Natural killer cell treated with Interleukin-12 subunit alpha and Interleukin-12 subunit beta and Interleukin-15 and Interleukin-18, amount 100 ng/mL, for 72 hours (primary cell): ENCODE results near the gene GAR1. TPM values are rescaled to one million over a fixed set of nuclear protein-coding genes. Genes with fewer than 3 reads are reported as not detected.
A peak's percentile ranks its signal among the peaks of the same experiment; 100 is the strongest.
"Not testable (repeated sequence)": the region's sequence is repeated elsewhere in the genome, so short reads cannot be mapped to it uniquely, and the experiment has no call there.

Source experiments
- ATAC-seq, 2 donors: fragments of 150-1000 bp; cut with Tn5 transposase in 1 of 2; sonication (Bioruptor Pico), chemical (Tn5 transposase) in 1 of 2; 2 replicates each; pipeline ENCODE4 v1.10.0; 2021
- DNase-seq: peaks from one replicate; pipeline ENCODE4 v3.0.0; 2022; ENCODE audit warnings: low spot score
- H3K27ac Mint-ChIP-seq, 2 donors: 1 replicate in 1 of 2; 2 replicates in 1 of 2; pipeline ENCODE4 v1.8.0; 2022; ENCODE audit warnings: mixed read lengths in 2 of 2, mild to moderate bottlenecking in 1 of 2, moderate library complexity in 1 of 2
- H3K27me3 Mint-ChIP-seq, 2 donors: 1 replicate in 1 of 2; 2 replicates in 1 of 2; pipeline ENCODE4 v1.8.0; 2022; ENCODE audit warnings: mixed read lengths in 2 of 2
- H3K36me3 Mint-ChIP-seq: one replicate; pipeline ENCODE4 v1.8.0; 2022; ENCODE audit warnings: mixed read lengths
- H3K4me1 Mint-ChIP-seq, 2 donors: 1 replicate in 1 of 2; 2 replicates in 1 of 2; pipeline ENCODE4 v1.8.0; 2022; ENCODE audit warnings: low read depth in 2 of 2, mixed read lengths in 2 of 2, mild to moderate bottlenecking in 1 of 2
- H3K4me3 Mint-ChIP-seq: one replicate; pipeline ENCODE4 v1.8.0; 2022; ENCODE audit warnings: mixed read lengths
- H3K9me3 Mint-ChIP-seq: 2 replicates; pipeline ENCODE4 v1.8.0; 2022; ENCODE audit warnings: mixed read lengths
- total RNA-seq, 2 donors: library from RNA; stranded (reverse); gene quantifications; one replicate each; pipeline ENCODE4 v1.2.3, GENCODE V29; 2022

The GAR1 gene
- total RNA-seq, 2 donors from 2014 or later, result 22.1 to 35.2 TPM

DNA sequence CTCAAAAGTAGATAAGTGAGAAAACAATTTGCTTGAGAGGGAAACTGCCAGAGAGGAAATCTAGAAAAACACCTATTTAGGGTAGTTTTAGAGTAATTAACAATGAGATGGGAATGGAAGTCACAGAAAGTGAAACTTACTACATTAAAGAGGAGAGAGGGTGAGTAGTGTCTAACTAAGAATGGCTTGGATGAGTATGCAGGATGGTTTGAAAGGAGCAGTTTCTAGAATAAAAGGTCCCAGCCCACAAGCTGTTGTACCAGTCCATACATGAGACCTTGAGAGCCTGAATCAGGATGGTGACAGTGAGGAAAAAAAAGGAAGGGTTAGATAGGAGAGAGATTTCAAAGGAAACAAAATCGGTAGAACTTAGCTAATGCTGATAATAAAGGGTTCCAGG lies 1.3 kb downstream of the GAR1 start:
- H3K27me3 Mint-ChIP-seq, result no peaks in the 10 kb centered on the region
- H3K27ac Mint-ChIP-seq, result peak overlapping the region; percentile 98 to 99
- DNase-seq (no peak), ATAC-seq (peak in 1 of 2 donors; percentile 46)
- H3K36me3 Mint-ChIP-seq, result peaks cover 51% of the 10 kb centered on the region
- no peaks in the 10 kb centered on the region for H3K9me3 Mint-ChIP-seq
- H3K4me3 Mint-ChIP-seq, result peak overlapping the region; percentile 99
- peaks cover 39 to 51% of the 10 kb centered on the region in 2 donors for H3K4me1 Mint-ChIP-seq

DNA sequence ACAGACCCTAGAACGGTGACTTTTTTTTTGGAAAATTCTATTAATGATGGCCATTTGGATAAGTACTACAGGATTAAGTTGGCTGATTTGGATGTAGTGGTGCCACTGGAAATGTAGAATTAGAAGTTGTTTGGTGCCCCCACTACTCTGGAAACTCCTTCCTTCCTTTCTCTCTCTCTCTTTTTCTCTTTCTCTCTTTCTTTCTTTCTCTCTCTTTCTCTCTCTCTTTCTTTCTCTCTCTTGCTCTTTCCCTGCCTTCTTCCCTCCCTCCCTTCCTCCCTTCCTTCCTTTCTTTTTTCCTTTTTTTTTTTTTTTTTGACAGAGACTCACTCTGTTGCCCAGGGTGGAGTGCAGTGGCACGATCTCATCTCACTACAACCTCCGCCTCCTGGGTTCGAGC lies 2.7 kb downstream of the GAR1 start:
- H3K36me3 Mint-ChIP-seq, result peaks cover 51% of the 10 kb centered on the region
- H3K4me3 Mint-ChIP-seq, result no peak overlapping the region
- H3K9me3 Mint-ChIP-seq, result no peaks in the 10 kb centered on the region
- H3K27me3 Mint-ChIP-seq, result no peaks in the 10 kb centered on the region
- ATAC-seq (no peak), DNase-seq (no peak)
- peaks cover 39 to 51% of the 10 kb centered on the region in 2 donors for H3K4me1 Mint-ChIP-seq
- H3K27ac Mint-ChIP-seq, result no peak overlapping the region

DNA sequence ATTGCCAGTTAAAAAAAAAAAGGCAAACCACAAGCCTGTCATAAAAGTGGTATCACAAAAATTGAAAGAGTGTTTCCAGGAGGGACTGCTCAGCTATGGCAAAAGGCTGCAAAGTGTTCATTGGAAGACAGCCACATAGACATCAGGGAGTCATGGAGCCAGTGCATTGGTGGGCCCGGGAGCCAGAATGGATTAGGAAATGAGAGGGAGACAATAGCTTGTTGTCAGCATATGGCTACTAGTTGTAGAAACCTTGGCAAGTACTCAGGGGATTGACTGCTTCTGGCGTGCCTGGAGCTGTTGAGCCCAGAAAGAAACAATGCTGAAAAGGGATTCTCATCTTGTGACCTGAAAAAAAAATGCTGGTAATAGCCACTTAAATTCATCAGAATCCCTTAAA lies 5.0 kb downstream of the GAR1 start:
- DNase-seq (no peak), ATAC-seq (no peak)
- Mint-ChIP-seq H3K36me3 (peaks cover 54% of the 10 kb centered on the region), H3K9me3 (no peaks in the 10 kb centered on the region), H3K27ac (peak overlapping the region in 1 of 2 donors; percentile 13), H3K4me1 (peaks cover 32 to 42% of the 10 kb centered on the region in 2 donors), H3K4me3 (peak overlapping the region; percentile 58), H3K27me3 (no peaks in the 10 kb centered on the region)

DNA sequence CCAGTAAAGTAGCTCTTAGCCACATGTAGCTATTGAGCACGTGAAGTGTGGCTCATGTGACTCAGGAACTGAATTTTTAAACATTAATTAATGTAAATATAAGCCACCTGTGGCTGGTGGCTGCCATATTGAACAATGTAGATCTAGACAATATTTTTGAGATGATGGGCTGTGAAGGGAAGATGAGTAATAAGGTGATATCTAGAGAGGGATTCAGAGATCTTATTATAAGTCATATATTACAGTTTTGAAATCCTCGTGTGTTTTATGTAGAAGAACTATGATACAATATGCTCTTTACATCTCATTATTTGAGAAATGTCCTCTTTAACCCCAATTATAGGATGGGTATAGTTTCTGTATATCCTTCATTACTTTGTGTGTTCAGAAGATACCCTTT lies 5.6 kb downstream of the GAR1 start:
- Mint-ChIP-seq H3K9me3 (no peaks in the 10 kb centered on the region), H3K4me3 (peak overlapping the region; percentile 58), H3K36me3 (peaks cover 48% of the 10 kb centered on the region), H3K4me1 (peaks cover 26 to 36% of the 10 kb centered on the region in 2 donors), H3K27ac (peak overlapping the region in 1 of 2 donors; percentile 13), H3K27me3 (no peaks in the 10 kb centered on the region)
- DNase-seq (no peak), ATAC-seq (peak in 1 of 2 donors; percentile 65)

DNA sequence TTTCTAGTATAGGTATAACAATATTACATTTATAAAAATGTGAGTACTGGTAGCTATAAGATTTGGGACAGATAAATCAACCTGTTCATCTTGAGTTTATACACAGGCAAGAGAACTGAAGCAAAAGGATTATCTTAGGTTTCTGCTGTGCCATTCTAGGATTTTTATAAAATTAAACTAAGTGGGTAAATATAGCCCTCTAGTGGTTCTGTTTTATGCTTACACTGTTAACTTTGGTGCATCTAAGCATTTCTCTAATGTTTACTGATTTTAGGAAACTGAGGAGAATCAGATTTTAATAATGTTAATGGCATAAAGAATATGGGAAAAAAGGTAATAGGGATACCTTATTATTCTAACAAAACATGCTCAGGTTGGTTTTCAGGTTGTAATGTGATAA lies 11.2 kb downstream of the GAR1 start:
- H3K4me1 Mint-ChIP-seq, result no peaks in the 10 kb centered on the region
- no peaks in the 10 kb centered on the region for H3K9me3 Mint-ChIP-seq
- H3K36me3 Mint-ChIP-seq, result peaks cover 7% of the 10 kb centered on the region
- H3K27me3 Mint-ChIP-seq, result no peaks in the 10 kb centered on the region
- no peak overlapping the region for H3K27ac Mint-ChIP-seq
- H3K4me3 Mint-ChIP-seq, result no peak overlapping the region
- ATAC-seq (no peak), DNase-seq (no peak)

DNA sequence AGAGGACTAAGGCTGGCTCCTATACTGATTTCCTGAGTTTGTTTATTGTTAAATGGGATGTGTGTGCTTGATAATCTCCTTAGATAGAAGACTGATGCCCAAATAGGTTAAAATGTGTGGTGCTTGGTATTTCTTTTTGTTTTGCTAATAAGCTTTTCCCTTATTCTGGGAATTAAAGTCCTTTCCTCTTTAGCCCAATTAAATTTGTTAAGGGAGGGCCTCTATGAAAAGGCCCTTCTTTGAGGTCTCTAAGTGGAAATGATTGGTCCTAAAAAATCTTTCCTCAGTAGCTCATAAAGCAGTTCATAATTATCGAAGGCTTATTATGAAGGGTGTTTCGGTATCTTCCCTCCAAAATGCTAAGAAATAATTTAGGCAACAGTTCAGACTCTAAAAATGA lies 12.1 kb downstream of the GAR1 start, which contains the start of gene RRH:
RRH (plus strand) TSS at position 301 of the 400 bp plus-strand sequence; CDS start at position 357, 56 bp downstream.
- Mint-ChIP-seq H3K9me3 (no peaks in the 10 kb centered on the region), H3K27ac (no peak within 1 kb of the TSS), H3K36me3 (peaks cover 7% of the 10 kb centered on the region), H3K4me1 (no peaks in the 10 kb centered on the region), H3K27me3 (no peaks in the 10 kb centered on the region), H3K4me3 (no peak within 1 kb of the TSS)
- no peak for ATAC-seq
- DNase-seq, result no peak

DNA sequence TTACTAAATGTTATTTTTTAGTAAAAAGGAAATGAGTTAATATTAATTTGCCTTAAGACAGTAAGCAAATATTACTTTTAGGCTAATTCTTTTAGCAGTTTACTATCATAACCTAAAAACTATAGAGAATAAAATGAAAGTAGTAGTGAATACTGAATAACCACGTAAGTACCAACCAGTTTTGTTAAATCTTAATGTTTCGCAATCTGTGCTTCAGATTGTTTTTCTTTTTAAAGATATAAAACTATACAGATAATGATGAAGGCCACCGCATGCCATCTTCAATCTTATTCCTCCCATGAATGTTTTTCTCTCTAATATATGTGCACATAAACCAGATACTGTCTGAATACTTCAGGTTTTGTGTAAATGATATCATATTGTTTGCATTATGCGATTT lies 18.2 kb downstream of the GAR1 start:
- Mint-ChIP-seq H3K27ac (no peak overlapping the region), H3K9me3 (no peaks in the 10 kb centered on the region), H3K27me3 (no peaks in the 10 kb centered on the region), H3K4me3 (no peak overlapping the region), H3K36me3 (no peaks in the 10 kb centered on the region), H3K4me1 (no peaks in the 10 kb centered on the region)
- ATAC-seq (no peak), DNase-seq (no peak)

DNA sequence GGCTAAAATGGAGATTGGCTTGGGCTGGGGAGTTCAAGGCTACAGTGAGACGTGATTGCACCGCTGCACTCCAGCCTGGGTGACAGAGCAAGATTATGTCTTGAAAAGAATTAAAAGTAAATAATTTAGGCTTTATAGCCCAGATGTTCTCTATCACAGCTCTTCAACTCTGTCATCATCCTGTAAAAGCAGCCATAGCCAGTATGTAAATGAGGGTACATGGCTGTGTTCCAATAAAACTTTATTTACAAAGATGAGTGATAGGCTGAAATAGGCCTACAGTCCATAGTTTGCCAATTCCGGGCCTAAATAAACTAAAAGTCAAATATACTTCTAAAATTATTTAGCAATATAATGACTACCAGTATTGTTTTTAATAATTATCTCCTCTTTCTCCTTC lies 21.4 kb downstream of the GAR1 start:
- H3K27me3 Mint-ChIP-seq, result no peaks in the 10 kb centered on the region
- H3K36me3 Mint-ChIP-seq, result no peaks in the 10 kb centered on the region
- no peaks in the 10 kb centered on the region for H3K4me1 Mint-ChIP-seq
- H3K27ac Mint-ChIP-seq, result no peak overlapping the region
- H3K9me3 Mint-ChIP-seq, result no peaks in the 10 kb centered on the region
- ATAC-seq (no peak), DNase-seq (no peak)
- no peak overlapping the region for H3K4me3 Mint-ChIP-seq

DNA sequence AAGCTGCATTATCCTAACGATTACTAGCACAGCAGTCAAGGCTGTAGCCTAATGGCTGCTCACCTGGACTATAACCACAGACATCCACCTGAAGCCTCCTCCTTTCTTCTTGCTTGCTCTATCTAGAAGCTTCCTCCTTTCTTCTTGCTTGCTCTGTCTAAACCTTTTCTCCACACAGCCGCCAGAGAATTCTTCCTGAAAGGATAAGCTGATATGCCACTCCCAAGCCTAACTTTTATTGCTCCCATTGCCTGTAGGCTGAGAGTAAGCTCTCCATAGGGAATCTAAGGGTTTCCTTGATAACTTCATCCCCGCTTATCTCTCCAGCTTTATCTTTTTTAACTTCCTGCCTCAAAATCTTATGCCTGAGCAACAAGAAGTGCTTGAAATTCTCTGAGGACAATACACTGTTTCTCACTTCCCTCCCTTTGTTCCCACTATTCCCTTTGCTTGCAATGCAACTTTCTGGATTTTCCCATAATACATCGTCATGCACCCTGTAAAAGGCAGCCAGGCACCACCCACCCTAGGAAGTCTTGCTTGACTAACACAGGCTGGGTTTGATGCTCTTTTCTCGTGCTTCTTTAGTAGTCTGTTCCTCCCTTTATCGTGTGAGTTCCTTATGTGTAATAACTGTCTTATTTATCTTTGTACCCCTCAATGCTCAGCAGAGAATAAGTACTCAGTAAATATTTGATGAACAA lies 31.0 kb downstream of the GAR1 start:
- Mint-ChIP-seq H3K27ac (no peak overlapping the region), H3K27me3 (peaks cover 0 to 7% of the 10 kb centered on the region in 2 donors), H3K4me1 (no peaks in the 10 kb centered on the region), H3K9me3 (no peaks in the 10 kb centered on the region), H3K36me3 (no peaks in the 10 kb centered on the region), H3K4me3 (no peak overlapping the region)
- DNase-seq (no peak), ATAC-seq (no peak)

DNA sequence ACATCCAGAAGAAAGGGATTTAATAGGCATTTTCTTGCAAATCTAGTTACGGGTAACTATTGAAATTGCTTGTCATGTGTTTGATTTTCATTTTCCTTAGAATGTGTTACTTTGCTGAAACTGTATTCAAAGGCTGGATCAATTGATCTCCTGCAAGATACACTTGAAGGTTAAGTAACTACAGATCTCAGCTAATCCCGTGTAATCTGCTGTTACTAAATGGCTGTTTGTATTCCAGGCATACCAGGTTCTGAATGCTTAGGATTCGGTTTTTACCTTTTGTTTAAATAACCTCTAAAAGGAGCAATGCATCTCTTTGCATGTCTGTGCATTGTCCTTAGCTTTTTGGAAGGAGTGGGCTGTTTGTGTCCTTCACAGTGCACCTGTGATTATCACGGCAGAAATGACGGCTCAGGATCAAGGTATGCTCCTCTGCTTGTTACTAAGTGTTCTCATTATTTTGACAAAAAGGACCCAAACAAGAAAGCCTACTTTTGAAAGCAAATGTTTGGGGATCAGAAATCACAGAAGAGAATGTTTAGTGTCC lies 32.4 kb downstream of the GAR1 start, which contains the start of gene LRIT3:
LRIT3 (plus strand) TSS at position 212 of the 547 bp plus-strand sequence; CDS start at position 307, 95 bp downstream.
- Mint-ChIP-seq H3K27ac (no peak within 1 kb of the TSS), H3K9me3 (no peaks in the 10 kb centered on the region), H3K4me3 (no peak within 1 kb of the TSS), H3K36me3 (no peaks in the 10 kb centered on the region), H3K4me1 (no peaks in the 10 kb centered on the region), H3K27me3 (peaks cover 0 to 7% of the 10 kb centered on the region in 2 donors)
- no peak for DNase-seq
- no peak for ATAC-seq

DNA sequence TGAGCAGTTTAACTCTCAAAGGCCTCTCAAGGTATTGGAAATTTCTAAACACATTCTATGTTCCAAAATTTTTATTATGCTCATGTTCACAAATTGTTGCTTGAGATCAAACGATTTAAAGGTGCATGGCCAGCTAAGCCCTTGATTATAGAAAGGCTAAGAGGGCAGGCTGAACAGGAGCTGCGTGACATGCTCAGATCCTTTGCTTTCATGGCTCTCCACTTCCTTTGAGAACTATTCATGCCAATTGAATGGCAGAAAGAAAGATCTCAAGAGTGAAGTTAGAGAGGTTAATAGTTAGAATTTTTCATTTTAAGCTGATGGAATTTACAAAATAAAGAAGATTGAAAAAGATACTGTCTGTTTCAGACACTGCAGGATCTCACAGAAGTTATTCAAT lies 32.9 kb downstream of the GAR1 start:
- H3K36me3 Mint-ChIP-seq, result no peaks in the 10 kb centered on the region
- H3K9me3 Mint-ChIP-seq, result no peaks in the 10 kb centered on the region
- no peak for ATAC-seq
- no peak for DNase-seq
- no peaks in the 10 kb centered on the region for H3K4me1 Mint-ChIP-seq
- H3K27me3 Mint-ChIP-seq, result peaks cover 0 to 7% of the 10 kb centered on the region in 2 donors
- no peak overlapping the region for H3K4me3 Mint-ChIP-seq
- no peak overlapping the region for H3K27ac Mint-ChIP-seq

DNA sequence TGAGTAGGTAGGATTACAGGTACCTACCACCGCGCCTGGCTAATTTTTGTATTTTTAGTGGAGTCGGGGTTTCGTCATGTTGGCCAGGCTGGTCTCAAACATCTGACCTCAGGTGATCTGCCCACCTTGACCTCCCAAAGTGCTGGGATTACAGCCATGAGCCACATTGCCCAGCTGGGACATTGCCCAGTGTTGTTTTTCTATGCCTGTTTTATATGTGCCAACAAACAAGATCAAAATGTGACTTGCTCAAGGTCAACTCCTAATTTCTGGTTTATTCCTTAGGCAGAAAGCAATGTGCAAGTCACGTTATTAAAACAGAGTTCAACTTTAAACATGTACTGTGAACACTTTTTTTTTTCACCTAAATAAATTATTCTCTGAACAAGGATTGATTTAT lies 35.0 kb downstream of the GAR1 start:
- Mint-ChIP-seq H3K27me3 (peaks cover 0 to 7% of the 10 kb centered on the region in 2 donors), H3K9me3 (no peaks in the 10 kb centered on the region), H3K27ac (no peak overlapping the region), H3K4me1 (no peaks in the 10 kb centered on the region), H3K4me3 (no peak overlapping the region), H3K36me3 (peaks cover 2% of the 10 kb centered on the region)
- DNase-seq (no peak), ATAC-seq (no peak)

DNA sequence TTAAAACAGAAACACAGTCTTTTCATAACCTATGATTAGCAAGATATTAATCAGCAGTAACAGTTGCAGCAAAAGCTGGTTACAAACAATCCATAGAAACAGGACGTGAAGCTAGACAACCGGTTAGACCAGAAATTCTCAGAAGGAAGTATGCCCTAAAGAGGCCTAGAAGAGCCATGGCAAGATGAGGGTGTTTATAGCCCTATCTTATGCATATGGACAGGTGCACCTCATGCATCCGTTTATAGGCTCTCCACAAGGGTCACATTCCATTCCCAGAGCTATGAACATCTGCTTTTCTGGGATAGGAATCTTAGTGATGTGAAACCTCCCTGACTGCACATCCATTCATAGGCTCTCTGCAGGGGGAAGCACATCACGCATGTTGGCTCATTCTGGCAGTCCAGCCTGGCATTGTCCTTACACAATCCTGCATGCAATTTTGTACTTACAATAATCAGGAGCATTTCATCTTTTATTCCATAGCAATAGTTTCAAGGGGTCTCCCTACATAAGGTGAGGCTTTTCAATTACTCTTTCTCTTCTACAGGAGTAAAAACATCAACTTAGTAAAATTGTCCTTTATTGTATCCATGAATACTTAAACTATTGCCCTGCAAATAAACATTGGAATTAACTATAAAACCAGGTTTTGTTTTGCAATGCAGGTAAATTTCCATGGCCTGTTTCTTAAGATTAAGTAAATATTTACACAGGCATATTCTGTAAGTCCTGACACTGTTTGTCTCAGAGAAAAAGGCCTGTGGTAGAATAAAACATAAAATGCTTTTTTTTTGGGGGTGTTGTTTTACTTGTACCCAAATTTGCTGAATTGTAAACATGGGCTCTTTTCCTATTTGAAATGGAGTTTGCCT lies 44.1 kb downstream of the GAR1 start:
- peaks cover 21% of the 10 kb centered on the region for H3K36me3 Mint-ChIP-seq
- not testable (repeated sequence) for H3K27me3 Mint-ChIP-seq, ATAC-seq

DNA sequence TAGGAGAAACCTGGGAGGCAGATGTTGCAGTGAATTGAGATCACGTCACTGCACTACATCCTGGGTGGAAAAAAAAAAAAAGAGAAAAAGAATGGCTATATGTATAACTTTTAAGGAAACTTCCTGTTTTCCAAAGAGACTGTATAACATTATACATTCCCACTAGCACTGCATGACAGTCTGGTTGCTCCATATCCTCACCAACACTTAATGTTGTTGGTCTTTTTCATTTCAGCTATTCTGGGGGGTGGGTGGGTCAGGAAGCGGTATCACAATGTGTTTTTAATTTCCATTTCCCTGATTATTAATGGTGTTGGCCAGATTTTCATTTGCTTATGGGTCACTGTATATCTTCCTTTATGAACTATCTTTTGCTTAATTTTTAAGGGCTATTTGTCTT lies 45.7 kb downstream of the GAR1 start:
- no peak for ATAC-seq
- no peaks in the 10 kb centered on the region for H3K4me1 Mint-ChIP-seq
- no peaks in the 10 kb centered on the region for H3K27me3 Mint-ChIP-seq
- no peak overlapping the region for H3K27ac Mint-ChIP-seq
- no peak for DNase-seq
- peaks cover 4% of the 10 kb centered on the region for H3K9me3 Mint-ChIP-seq
- H3K4me3 Mint-ChIP-seq, result no peak overlapping the region
- peaks cover 14% of the 10 kb centered on the region for H3K36me3 Mint-ChIP-seq

More for the DNA sequence above, 44.1 kb downstream of the GAR1 start:
- not testable (repeated sequence) for H3K4me3 Mint-ChIP-seq, DNase-seq, H3K9me3 Mint-ChIP-seq, H3K4me1 Mint-ChIP-seq, H3K27ac Mint-ChIP-seq
